ENCODE measurements around the gene GPR35.

Gene GPR35

GRCh38 chr2:240642806-240643092, 17.5 kb downstream of the GPR35 start:
- no peak for TF ChIP-seq CTCF (IDR thresholded peaks at IDR 0.05; ENCODE audit: poor library complexity, severe bottlenecking)
- DNase-seq (ENCODE audit: low spot score), result no peak
- ATAC-seq (ENCODE audit: low read depth), result no peak

GRCh38 chr2:240643093-240643810, 18.0 kb downstream of the GPR35 start:
- Histone ChIP-seq H3K36me3 (ENCODE audit: low read depth) (no peaks in the 10 kb centered on the region), H3K27me3 (ENCODE audit: insufficient read depth, poor library complexity, severe bottlenecking) (peaks cover 30% of the 10 kb centered on the region), H3K4me3 (ENCODE audit: severe bottlenecking) (no peak overlapping the region), H3K4me1 (ENCODE audit: insufficient read depth, poor library complexity, severe bottlenecking) (no peaks in the 10 kb centered on the region), H3K27ac (ENCODE audit: poor library complexity, severe bottlenecking) (no peak overlapping the region), H3K9me3 (ENCODE audit: severe bottlenecking) (no peaks in the 10 kb centered on the region)
- no peak for TF ChIP-seq CTCF (IDR thresholded peaks at IDR 0.05; ENCODE audit: poor library complexity, severe bottlenecking)
- DNase-seq (ENCODE audit: low spot score) (no peak), ATAC-seq (ENCODE audit: low read depth) (no peak)

More at GRCh38 chr2:240642806-240643092, 17.5 kb downstream of the GPR35 start:
- no peak overlapping the region for H3K27ac ChIP-seq (ENCODE audit: poor library complexity, severe bottlenecking)
- no peaks in the 10 kb centered on the region for H3K36me3 ChIP-seq (ENCODE audit: low read depth)
- H3K27me3 ChIP-seq (ENCODE audit: insufficient read depth, poor library complexity, severe bottlenecking), result peaks cover 25% of the 10 kb centered on the region
- H3K4me3 ChIP-seq (ENCODE audit: severe bottlenecking), result no peak overlapping the region
- no peaks in the 10 kb centered on the region for H3K9me3 ChIP-seq (ENCODE audit: severe bottlenecking)
- no peaks in the 10 kb centered on the region for H3K4me1 ChIP-seq (ENCODE audit: insufficient read depth, poor library complexity, severe bottlenecking)

- Histone ChIP-seq H3K36me3 (ENCODE audit: low read depth) (no peaks in the 10 kb centered on the region), H3K9me3 (ENCODE audit: severe bottlenecking) (no peaks in the 10 kb centered on the region), H3K4me3 (ENCODE audit: severe bottlenecking) (no peak overlapping the region), H3K4me1 (ENCODE audit: insufficient read depth, poor library complexity, severe bottlenecking) (no peaks in the 10 kb centered on the region), H3K27me3 (ENCODE audit: insufficient read depth, poor library complexity, severe bottlenecking) (peaks cover 35% of the 10 kb centered on the region), H3K27ac (ENCODE audit: poor library complexity, severe bottlenecking) (no peak overlapping the region)
- no peak for TF ChIP-seq CTCF (IDR thresholded peaks at IDR 0.05; ENCODE audit: poor library complexity, severe bottlenecking)
- ATAC-seq (ENCODE audit: low read depth), result no peak
- no peak for DNase-seq (ENCODE audit: low spot score)
These were observed 18.5 kb downstream of the GPR35 start for GRCh38 chr2:240643811-240644150.

GRCh38 chr2:240644171-240644651, 18.9 kb downstream of the GPR35 start:
- no peak overlapping the region for H3K4me3 ChIP-seq (ENCODE audit: severe bottlenecking)
- DNase-seq (ENCODE audit: low spot score) (no peak), ATAC-seq (ENCODE audit: low read depth) (no peak)
- no peaks in the 10 kb centered on the region for H3K9me3 ChIP-seq (ENCODE audit: severe bottlenecking)
- no peaks in the 10 kb centered on the region for H3K4me1 ChIP-seq (ENCODE audit: insufficient read depth, poor library complexity, severe bottlenecking)
- H3K36me3 ChIP-seq (ENCODE audit: low read depth), result no peaks in the 10 kb centered on the region
- peaks cover 37% of the 10 kb centered on the region for H3K27me3 ChIP-seq (ENCODE audit: insufficient read depth, poor library complexity, severe bottlenecking)
- no peak for TF ChIP-seq CTCF (IDR thresholded peaks at IDR 0.05; ENCODE audit: poor library complexity, severe bottlenecking)
- H3K27ac ChIP-seq (ENCODE audit: poor library complexity, severe bottlenecking), result no peak overlapping the region

GRCh38 chr2:240644859-240645301, 19.6 kb downstream of the GPR35 start:
- no peaks in the 10 kb centered on the region for H3K36me3 ChIP-seq (ENCODE audit: low read depth)
- peaks cover 41% of the 10 kb centered on the region for H3K27me3 ChIP-seq (ENCODE audit: insufficient read depth, poor library complexity, severe bottlenecking)
- no peaks in the 10 kb centered on the region for H3K4me1 ChIP-seq (ENCODE audit: insufficient read depth, poor library complexity, severe bottlenecking)
- H3K9me3 ChIP-seq (ENCODE audit: severe bottlenecking), result no peaks in the 10 kb centered on the region
- no peak for TF ChIP-seq CTCF (IDR thresholded peaks at IDR 0.05; ENCODE audit: poor library complexity, severe bottlenecking)
- ATAC-seq (ENCODE audit: low read depth) (no peak), DNase-seq (ENCODE audit: low spot score) (no peak)
- H3K4me3 ChIP-seq (ENCODE audit: severe bottlenecking), result no peak overlapping the region
- no peak overlapping the region for H3K27ac ChIP-seq (ENCODE audit: poor library complexity, severe bottlenecking)

Data from RWPE2 (cell line).